ENCODE results near the gene EDA. TPM values are rescaled to one million over a fixed set of nuclear protein-coding genes. Genes with fewer than 3 reads are reported as not detected.

The EDA gene
- total RNA-seq, 5 donors from 2014 or later (not counting 1 experiment from before 2014, with no cell fraction given), result 5.0 to 12.1 (median 8.2) TPM

- no CpG with 5 or more reads among the region's 1 CpG for WGBS (ENCODE audit: insufficient coverage)
- H3K4me1 ChIP-seq (ENCODE audit: control insufficient read depth in 1 of 2, extremely low read depth in 1 of 2, insufficient read depth in 2 of 2, low read length in 2 of 2), result no peaks in the 10 kb centered on the region
- no peak overlapping the region for H3K4me3 Mint-ChIP-seq
- H3K4me1 Mint-ChIP-seq, result peaks cover 0 to 40% (median 0%) of the 10 kb centered on the region in 3 donors
- no peak overlapping the region for H3K27ac Mint-ChIP-seq
- ATAC-seq (replicated peaks in 1 of 4) (no peak), DNase-seq (no peak)
- POLR2A ChIA-PET, result no interaction called here
- peaks cover 2% of the 10 kb centered on the region for H3K9me3 ChIP-seq
- H3K27ac ChIP-seq (ENCODE audit: low read length), result no peak overlapping the region
- peaks cover 0 to 3% (median 0%) of the 10 kb centered on the region in 3 donors for H3K9me3 Mint-ChIP-seq
- no peaks in the 10 kb centered on the region for H3K36me3 ChIP-seq (ENCODE audit: control insufficient read depth in 2 of 2, extremely low read depth in 1 of 2, insufficient read depth in 1 of 2, low read length in 1 of 2)
- H3K27me3 Mint-ChIP-seq, result peaks cover 0 to 22% of the 10 kb centered on the region in 2 donors
- H3K27me3 ChIP-seq (replicated peaks in 1 of 2; ENCODE audit: control insufficient read depth in 2 of 2, extremely low read depth in 1 of 2, insufficient read depth in 2 of 2, low read length in 1 of 2), result no peaks in the 10 kb centered on the region
- CTCF ChIA-PET, result no interaction called here
- peaks cover 4% of the 10 kb centered on the region for H3K36me3 Mint-ChIP-seq
- H3K4me3 ChIP-seq (ENCODE audit: control insufficient read depth in 1 of 2, extremely low read depth in 1 of 2, low read length in 1 of 2), result no peak overlapping the region
These were observed 10.2 kb downstream of the EDA start for GRCh38 chrX:69626129-69626528.

- no peak for DNase-seq
- no peaks in the 10 kb centered on the region for H3K27me3 ChIP-seq (replicated peaks in 1 of 2; ENCODE audit: control insufficient read depth in 2 of 2, extremely low read depth in 1 of 2, insufficient read depth in 2 of 2, low read length in 1 of 2)
- Mint-ChIP-seq H3K9me3 (peaks cover 0 to 3% (median 0%) of the 10 kb centered on the region in 3 donors), H3K4me1 (peaks cover 0 to 40% (median 0%) of the 10 kb centered on the region in 3 donors), H3K36me3 (peaks cover 4% of the 10 kb centered on the region), H3K27me3 (peaks cover 0 to 19% of the 10 kb centered on the region in 2 donors), H3K27ac (no peak overlapping the region), H3K4me3 (no peak overlapping the region)
- CTCF ChIA-PET, result interaction anchor here in 1 of 2 donors (1.4 kb wide), 1 partner anchor 9 kb away, joined by 4 read pairs; no protein-coding TSS in a partner anchor
- no peaks in the 10 kb centered on the region for H3K4me1 ChIP-seq (ENCODE audit: control insufficient read depth in 1 of 2, extremely low read depth in 1 of 2, insufficient read depth in 2 of 2, low read length in 2 of 2)
- POLR2A ChIA-PET, result no interaction called here
- H3K36me3 ChIP-seq (ENCODE audit: control insufficient read depth in 2 of 2, extremely low read depth in 1 of 2, insufficient read depth in 1 of 2, low read length in 1 of 2), result no peaks in the 10 kb centered on the region
- ATAC-seq (replicated peaks in 1 of 4), result no peak
- peaks cover 2% of the 10 kb centered on the region for H3K9me3 ChIP-seq
- WGBS (ENCODE audit: insufficient coverage), result no CpG with 5 or more reads among the region's 2 CpGs
- no peak overlapping the region for H3K27ac ChIP-seq (ENCODE audit: low read length)
- H3K4me3 ChIP-seq (ENCODE audit: control insufficient read depth in 1 of 2, extremely low read depth in 1 of 2, low read length in 1 of 2), result no peak overlapping the region
These were observed 11.8 kb downstream of the EDA start for GRCh38 chrX:69627744-69628143.

DNA sequence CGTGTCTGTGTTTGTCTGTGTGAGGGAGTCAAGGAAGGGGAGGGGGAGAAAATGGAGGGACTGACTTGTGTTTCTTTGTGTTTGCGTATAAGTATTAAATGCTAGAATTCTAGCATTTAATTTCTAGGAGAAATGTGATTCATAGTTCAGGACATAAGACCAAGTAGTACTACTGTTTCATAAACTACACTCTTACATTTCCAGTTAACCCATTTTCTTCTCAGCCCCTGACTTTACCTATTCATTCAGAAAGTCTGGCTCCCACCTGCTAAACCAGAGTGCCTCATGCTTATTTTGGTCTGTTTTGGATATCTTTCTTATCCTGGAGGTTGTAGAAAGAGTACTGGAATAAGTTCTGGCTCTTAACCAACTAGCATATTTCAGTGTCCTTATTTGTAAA is 14.2 kb downstream of the EDA start:
- peaks cover 0 to 3% (median 0%) of the 10 kb centered on the region in 3 donors for H3K9me3 Mint-ChIP-seq
- no peaks in the 10 kb centered on the region for H3K36me3 ChIP-seq (ENCODE audit: control insufficient read depth in 2 of 2, extremely low read depth in 1 of 2, insufficient read depth in 1 of 2, low read length in 1 of 2)
- no peak overlapping the region for H3K4me3 ChIP-seq (ENCODE audit: control insufficient read depth in 1 of 2, extremely low read depth in 1 of 2, low read length in 1 of 2)
- ChIA-PET CTCF (no interaction called here), POLR2A (no interaction called here)
- no peaks in the 10 kb centered on the region for H3K4me1 ChIP-seq (ENCODE audit: control insufficient read depth in 1 of 2, extremely low read depth in 1 of 2, insufficient read depth in 2 of 2, low read length in 2 of 2)
- WGBS (ENCODE audit: insufficient coverage), result 60% methylated on average over 1 of the region's 2 CpGs
- H3K27me3 Mint-ChIP-seq, result peaks cover 0 to 11% of the 10 kb centered on the region in 2 donors
- no peak overlapping the region for H3K27ac Mint-ChIP-seq
- no peak overlapping the region for H3K4me3 Mint-ChIP-seq
- DNase-seq, result no peak
- no peaks in the 10 kb centered on the region for H3K27me3 ChIP-seq (replicated peaks in 1 of 2; ENCODE audit: control insufficient read depth in 2 of 2, extremely low read depth in 1 of 2, insufficient read depth in 2 of 2, low read length in 1 of 2)
- no peak overlapping the region for H3K27ac ChIP-seq (ENCODE audit: low read length)
- no peaks in the 10 kb centered on the region for H3K36me3 Mint-ChIP-seq
- peaks cover 0 to 41% (median 0%) of the 10 kb centered on the region in 3 donors for H3K4me1 Mint-ChIP-seq
- H3K9me3 ChIP-seq, result no peaks in the 10 kb centered on the region
- no peak for ATAC-seq (replicated peaks in 1 of 4)

DNA sequence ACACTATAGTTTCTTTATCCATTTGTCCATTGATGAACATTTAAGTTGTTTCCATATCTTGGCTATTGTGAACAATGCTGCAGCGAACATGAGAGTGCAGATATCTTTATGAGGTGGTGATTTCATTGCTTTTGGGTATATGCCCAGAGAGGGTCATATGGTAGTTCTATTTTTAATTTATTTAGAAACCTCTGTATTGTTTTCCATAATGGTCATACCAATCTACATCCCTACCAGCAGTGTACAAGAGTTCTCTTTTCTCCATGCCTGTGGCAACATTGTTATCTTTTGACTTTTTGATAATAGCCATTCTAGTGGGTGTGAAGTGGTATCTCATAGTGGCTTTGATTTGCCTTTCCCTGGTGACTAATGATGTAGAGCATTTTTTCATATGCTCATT is 48.8 kb downstream of the EDA start:
- no peaks in the 10 kb centered on the region for H3K4me1 Mint-ChIP-seq
- peaks cover 28% of the 10 kb centered on the region for H3K36me3 Mint-ChIP-seq
- H3K4me3 ChIP-seq (ENCODE audit: control insufficient read depth in 1 of 2, extremely low read depth in 1 of 2, low read length in 1 of 2), result no peak overlapping the region
- H3K4me3 Mint-ChIP-seq, result no peak overlapping the region
- H3K27ac Mint-ChIP-seq, result no peak overlapping the region
- H3K27me3 Mint-ChIP-seq, result peaks cover 0 to 3% of the 10 kb centered on the region in 2 donors
- no peaks in the 10 kb centered on the region for H3K4me1 ChIP-seq (ENCODE audit: control insufficient read depth in 1 of 2, extremely low read depth in 1 of 2, insufficient read depth in 2 of 2, low read length in 2 of 2)
- DNase-seq (no peak), ATAC-seq (replicated peaks in 1 of 4) (no peak)
- ChIA-PET POLR2A (no interaction called here), CTCF (no interaction called here)
- WGBS (ENCODE audit: insufficient coverage), result no CpG with 5 or more reads among the region's 1 CpG
- H3K27me3 ChIP-seq (replicated peaks in 1 of 2; ENCODE audit: control insufficient read depth in 2 of 2, extremely low read depth in 1 of 2, insufficient read depth in 2 of 2, low read length in 1 of 2), result no peaks in the 10 kb centered on the region
- peaks cover 13 to 20% (median 14%) of the 10 kb centered on the region in 3 donors for H3K9me3 Mint-ChIP-seq
- no peaks in the 10 kb centered on the region for H3K9me3 ChIP-seq
- H3K36me3 ChIP-seq (ENCODE audit: control insufficient read depth in 2 of 2, extremely low read depth in 1 of 2, insufficient read depth in 1 of 2, low read length in 1 of 2), result no peaks in the 10 kb centered on the region
- no peak overlapping the region for H3K27ac ChIP-seq (ENCODE audit: low read length)

DNA sequence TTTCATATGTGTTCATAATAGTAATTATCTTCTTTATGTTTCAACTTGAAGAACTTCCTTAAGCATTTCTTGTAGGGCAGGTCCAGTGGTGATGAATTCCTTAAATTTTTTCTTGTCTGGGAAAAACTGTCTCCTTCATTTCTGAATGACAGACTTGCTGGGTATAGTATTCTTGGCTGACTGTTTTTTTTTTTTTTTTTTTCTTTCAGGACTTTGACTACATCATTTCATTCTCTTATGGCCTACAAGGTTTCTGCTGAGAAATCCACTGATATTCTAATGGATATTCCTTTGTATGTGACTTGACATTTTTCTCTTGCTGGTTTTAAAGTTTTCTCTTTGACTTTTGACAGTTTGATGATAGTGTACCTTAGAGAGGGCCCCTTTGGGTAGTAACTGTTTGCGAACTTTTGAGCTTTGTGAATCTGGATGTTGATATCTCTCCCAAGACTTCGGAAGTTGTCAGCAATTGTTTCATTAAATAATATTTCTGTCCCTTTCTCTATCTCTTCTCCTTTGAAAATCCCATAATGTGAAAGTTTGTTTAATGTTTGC is 54.2 kb downstream of the EDA start:
- no peak for DNase-seq
- Histone ChIP-seq H3K27me3 (replicated peaks in 1 of 2; ENCODE audit: control insufficient read depth in 2 of 2, extremely low read depth in 1 of 2, insufficient read depth in 2 of 2, low read length in 1 of 2) (no peaks in the 10 kb centered on the region), H3K4me3 (ENCODE audit: control insufficient read depth in 1 of 2, extremely low read depth in 1 of 2, low read length in 1 of 2) (no peak overlapping the region), H3K4me1 (ENCODE audit: control insufficient read depth in 1 of 2, extremely low read depth in 1 of 2, insufficient read depth in 2 of 2, low read length in 2 of 2) (no peaks in the 10 kb centered on the region), H3K27ac (ENCODE audit: low read length) (no peak overlapping the region), H3K9me3 (no peaks in the 10 kb centered on the region), H3K36me3 (ENCODE audit: control insufficient read depth in 2 of 2, extremely low read depth in 1 of 2, insufficient read depth in 1 of 2, low read length in 1 of 2) (no peaks in the 10 kb centered on the region)
- ChIA-PET POLR2A (no interaction called here), CTCF (no interaction called here)
- Mint-ChIP-seq H3K36me3 (peaks cover 8% of the 10 kb centered on the region), H3K27me3 (no peaks in the 10 kb centered on the region), H3K9me3 (peaks cover 14 to 18% (median 16%) of the 10 kb centered on the region in 3 donors), H3K4me1 (no peaks in the 10 kb centered on the region), H3K4me3 (no peak overlapping the region), H3K27ac (no peak overlapping the region)
- no CpG with 5 or more reads among the region's 2 CpGs for WGBS (ENCODE audit: insufficient coverage)
- ATAC-seq (replicated peaks in 1 of 4), result no peak

DNA sequence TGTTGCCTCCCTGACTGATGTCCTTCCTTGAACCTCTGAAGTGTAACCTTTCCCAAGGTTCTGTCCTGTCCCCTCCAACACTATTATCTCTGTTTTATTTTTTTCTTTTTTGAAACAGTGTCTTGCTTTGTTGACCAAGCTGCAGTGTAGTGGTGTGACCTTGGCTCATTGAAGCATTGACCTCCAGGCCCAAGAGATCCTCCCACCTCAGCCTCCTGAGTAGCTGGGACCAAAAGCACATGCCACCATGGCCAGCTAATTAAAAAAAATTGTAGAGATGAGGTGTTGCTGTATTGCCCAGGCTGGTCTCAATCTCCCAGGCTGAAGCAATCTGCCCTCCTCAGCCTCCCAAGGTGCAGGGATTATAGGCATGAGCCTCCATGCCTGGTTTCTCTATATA is 59.0 kb downstream of the EDA start:
- Mint-ChIP-seq H3K4me1 (peaks cover 0 to 2% (median 0%) of the 10 kb centered on the region in 3 donors), H3K9me3 (peaks cover 8 to 11% (median 11%) of the 10 kb centered on the region in 3 donors), H3K36me3 (peaks cover 3% of the 10 kb centered on the region), H3K4me3 (no peak overlapping the region), H3K27me3 (no peaks in the 10 kb centered on the region), H3K27ac (no peak overlapping the region)
- ChIA-PET CTCF (no interaction called here), POLR2A (no interaction called here)
- Histone ChIP-seq H3K27ac (ENCODE audit: low read length) (no peak overlapping the region), H3K36me3 (ENCODE audit: control insufficient read depth in 2 of 2, extremely low read depth in 1 of 2, insufficient read depth in 1 of 2, low read length in 1 of 2) (no peaks in the 10 kb centered on the region), H3K4me1 (ENCODE audit: control insufficient read depth in 1 of 2, extremely low read depth in 1 of 2, insufficient read depth in 2 of 2, low read length in 2 of 2) (no peaks in the 10 kb centered on the region), H3K4me3 (ENCODE audit: control insufficient read depth in 1 of 2, extremely low read depth in 1 of 2, low read length in 1 of 2) (no peak overlapping the region), H3K9me3 (no peaks in the 10 kb centered on the region), H3K27me3 (replicated peaks in 1 of 2; ENCODE audit: control insufficient read depth in 2 of 2, extremely low read depth in 1 of 2, insufficient read depth in 2 of 2, low read length in 1 of 2) (no peaks in the 10 kb centered on the region)
- ATAC-seq (replicated peaks in 1 of 4) (no peak), DNase-seq (no peak)

- Histone ChIP-seq H3K4me1 (ENCODE audit: control insufficient read depth in 1 of 2, extremely low read depth in 1 of 2, insufficient read depth in 2 of 2, low read length in 2 of 2) (no peaks in the 10 kb centered on the region), H3K27ac (ENCODE audit: low read length) (no peak overlapping the region), H3K4me3 (ENCODE audit: control insufficient read depth in 1 of 2, extremely low read depth in 1 of 2, low read length in 1 of 2) (no peak overlapping the region), H3K27me3 (replicated peaks in 1 of 2; ENCODE audit: control insufficient read depth in 2 of 2, extremely low read depth in 1 of 2, insufficient read depth in 2 of 2, low read length in 1 of 2) (no peaks in the 10 kb centered on the region), H3K36me3 (ENCODE audit: control insufficient read depth in 2 of 2, extremely low read depth in 1 of 2, insufficient read depth in 1 of 2, low read length in 1 of 2) (no peaks in the 10 kb centered on the region), H3K9me3 (no peaks in the 10 kb centered on the region)
- WGBS (ENCODE audit: insufficient coverage), result no CpG with 5 or more reads among the region's 2 CpGs
- Mint-ChIP-seq H3K4me3 (no peak overlapping the region), H3K4me1 (no peaks in the 10 kb centered on the region), H3K27me3 (peaks cover 0 to under 1% of the 10 kb centered on the region in 2 donors), H3K9me3 (peaks cover 0 to 4% (median 0%) of the 10 kb centered on the region in 3 donors), H3K27ac (no peak overlapping the region), H3K36me3 (peaks cover 4% of the 10 kb centered on the region)
- ChIA-PET CTCF (no interaction called here), POLR2A (no interaction called here)
- DNase-seq, result no peak
- ATAC-seq (replicated peaks in 1 of 4), result no peak
These were observed 89.9 kb downstream of the EDA start for GRCh38 chrX:69705818-69706217.
